ENCODE data around the gene PLCB1.

DNA sequence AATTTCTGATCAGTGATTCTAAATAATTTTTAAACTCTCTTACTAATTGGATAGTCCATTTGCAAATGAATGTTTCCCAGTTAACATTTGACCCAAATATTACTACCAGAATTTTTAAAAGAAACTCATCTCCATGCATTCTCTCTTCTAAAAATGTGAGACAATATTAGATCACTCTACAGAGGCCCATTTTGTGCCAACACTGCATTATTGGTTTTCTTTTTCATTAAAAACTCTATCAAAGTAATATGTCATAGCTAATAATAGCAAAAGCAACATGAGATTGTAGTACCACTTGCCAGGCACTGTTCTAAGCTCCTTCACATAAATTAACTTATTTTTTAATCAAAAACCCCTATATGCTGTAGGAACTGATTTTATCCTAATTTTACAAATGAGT is 591.2 kb downstream of the PLCB1 start:
- TF ChIP-seq, protein P1, sequence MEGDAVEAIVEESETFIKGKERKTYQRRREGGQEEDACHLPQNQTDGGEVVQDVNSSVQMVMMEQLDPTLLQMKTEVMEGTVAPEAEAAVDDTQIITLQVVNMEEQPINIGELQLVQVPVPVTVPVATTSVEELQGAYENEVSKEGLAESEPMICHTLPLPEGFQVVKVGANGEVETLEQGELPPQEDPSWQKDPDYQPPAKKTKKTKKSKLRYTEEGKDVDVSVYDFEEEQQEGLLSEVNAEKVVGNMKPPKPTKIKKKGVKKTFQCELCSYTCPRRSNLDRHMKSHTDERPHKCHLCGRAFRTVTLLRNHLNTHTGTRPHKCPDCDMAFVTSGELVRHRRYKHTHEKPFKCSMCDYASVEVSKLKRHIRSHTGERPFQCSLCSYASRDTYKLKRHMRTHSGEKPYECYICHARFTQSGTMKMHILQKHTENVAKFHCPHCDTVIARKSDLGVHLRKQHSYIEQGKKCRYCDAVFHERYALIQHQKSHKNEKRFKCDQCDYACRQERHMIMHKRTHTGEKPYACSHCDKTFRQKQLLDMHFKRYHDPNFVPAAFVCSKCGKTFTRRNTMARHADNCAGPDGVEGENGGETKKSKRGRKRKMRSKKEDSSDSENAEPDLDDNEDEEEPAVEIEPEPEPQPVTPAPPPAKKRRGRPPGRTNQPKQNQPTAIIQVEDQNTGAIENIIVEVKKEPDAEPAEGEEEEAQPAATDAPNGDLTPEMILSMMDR (IDR thresholded peaks at IDR 0.05; ENCODE audit: low read depth, low read length, poor library complexity, severe bottlenecking): no peak
- no peak for TF ChIP-seq EZH2phosphoT487 (IDR thresholded peaks at IDR 0.05; ENCODE audit: borderline replicate concordance, low read length)
